Measurements from ENCODE around the gene MYLK. TPM values are rescaled to one million over a fixed set of nuclear protein-coding genes. Genes with fewer than 3 reads are reported as not detected.

MYLK gene, protein sequence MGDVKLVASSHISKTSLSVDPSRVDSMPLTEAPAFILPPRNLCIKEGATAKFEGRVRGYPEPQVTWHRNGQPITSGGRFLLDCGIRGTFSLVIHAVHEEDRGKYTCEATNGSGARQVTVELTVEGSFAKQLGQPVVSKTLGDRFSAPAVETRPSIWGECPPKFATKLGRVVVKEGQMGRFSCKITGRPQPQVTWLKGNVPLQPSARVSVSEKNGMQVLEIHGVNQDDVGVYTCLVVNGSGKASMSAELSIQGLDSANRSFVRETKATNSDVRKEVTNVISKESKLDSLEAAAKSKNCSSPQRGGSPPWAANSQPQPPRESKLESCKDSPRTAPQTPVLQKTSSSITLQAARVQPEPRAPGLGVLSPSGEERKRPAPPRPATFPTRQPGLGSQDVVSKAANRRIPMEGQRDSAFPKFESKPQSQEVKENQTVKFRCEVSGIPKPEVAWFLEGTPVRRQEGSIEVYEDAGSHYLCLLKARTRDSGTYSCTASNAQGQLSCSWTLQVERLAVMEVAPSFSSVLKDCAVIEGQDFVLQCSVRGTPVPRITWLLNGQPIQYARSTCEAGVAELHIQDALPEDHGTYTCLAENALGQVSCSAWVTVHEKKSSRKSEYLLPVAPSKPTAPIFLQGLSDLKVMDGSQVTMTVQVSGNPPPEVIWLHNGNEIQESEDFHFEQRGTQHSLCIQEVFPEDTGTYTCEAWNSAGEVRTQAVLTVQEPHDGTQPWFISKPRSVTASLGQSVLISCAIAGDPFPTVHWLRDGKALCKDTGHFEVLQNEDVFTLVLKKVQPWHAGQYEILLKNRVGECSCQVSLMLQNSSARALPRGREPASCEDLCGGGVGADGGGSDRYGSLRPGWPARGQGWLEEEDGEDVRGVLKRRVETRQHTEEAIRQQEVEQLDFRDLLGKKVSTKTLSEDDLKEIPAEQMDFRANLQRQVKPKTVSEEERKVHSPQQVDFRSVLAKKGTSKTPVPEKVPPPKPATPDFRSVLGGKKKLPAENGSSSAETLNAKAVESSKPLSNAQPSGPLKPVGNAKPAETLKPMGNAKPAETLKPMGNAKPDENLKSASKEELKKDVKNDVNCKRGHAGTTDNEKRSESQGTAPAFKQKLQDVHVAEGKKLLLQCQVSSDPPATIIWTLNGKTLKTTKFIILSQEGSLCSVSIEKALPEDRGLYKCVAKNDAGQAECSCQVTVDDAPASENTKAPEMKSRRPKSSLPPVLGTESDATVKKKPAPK (N-terminal part only)
- total RNA-seq: 443 and 524 TPM in 2 replicates

GRCh38 chr3:123884203-123884831 is at the start of gene MYLK:
MYLK (minus strand) TSS chr3:123884332; CDS start chr3:123793841, 90,491 bp downstream.

DNA sequence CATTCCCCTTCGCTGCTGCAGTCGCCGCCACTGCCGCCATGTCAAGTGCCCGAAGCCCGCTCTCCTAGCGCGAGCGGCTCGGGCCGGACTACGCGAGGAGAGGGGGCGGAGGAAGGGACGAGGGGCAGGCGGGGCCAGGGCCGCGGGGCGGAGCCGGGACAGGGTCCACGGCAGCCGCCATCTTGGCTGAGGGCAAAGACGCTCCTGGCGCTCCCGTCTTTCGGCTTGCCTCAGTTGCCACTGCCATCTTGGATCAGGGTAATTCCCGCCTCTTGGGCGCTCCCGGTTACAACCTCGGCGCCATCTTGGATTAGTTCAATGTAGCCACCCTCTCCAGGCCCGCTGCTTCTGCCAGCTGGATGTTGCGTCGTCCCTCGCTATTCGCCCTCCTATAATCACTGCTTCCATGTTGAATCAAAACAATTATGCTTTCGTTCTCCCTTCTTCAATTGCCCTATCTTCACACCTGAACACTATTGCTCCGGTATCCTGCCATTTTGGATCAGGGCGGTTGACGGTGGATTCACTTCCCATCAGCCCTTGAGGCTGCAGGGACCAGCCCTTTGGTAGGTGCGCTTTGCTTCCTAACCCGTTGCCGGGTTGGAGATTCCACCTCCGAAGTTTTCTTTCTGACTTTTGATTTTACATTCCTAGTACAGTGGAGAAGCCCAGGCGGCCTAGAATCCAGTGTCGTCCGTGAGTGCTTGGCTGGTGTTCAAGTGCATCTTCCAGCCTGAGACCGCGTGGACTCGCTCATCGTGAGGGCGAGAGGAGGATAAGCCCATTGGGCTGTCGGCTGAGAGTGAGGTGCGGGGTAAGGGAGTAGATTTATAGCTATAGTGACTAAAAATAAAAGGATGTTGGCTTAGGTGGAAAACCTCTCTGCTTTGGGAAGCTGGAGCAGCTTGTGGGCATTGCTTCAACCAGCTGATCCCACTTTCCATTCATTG is 298.9 kb downstream of the MYLK start, which contains the start of gene HACD2:
Gene HACD2, minus strand, starts transcription at position 66 of the 950 bp plus-strand sequence. Its CDS starts 26 bp downstream, at position 40.

Other genes starting within 250 kb of the MYLK start
- gene CCDC14, start 76.9 kb upstream of the MYLK start, total RNA-seq: 22.1 and 32.8 TPM in 2 replicates
- not detected in 2 replicates for gene ROPN1, start 107.8 kb upstream of the MYLK start, total RNA-seq
- gene KALRN, start 149.0 kb upstream of the MYLK start, total RNA-seq: 2.0 and 3.3 TPM in 2 replicates

Data from bronchial smooth muscle cell (primary cell).